ENCODE measurements around the gene SLC11A1.

- TF ChIP-seq CTCF (conservative IDR thresholded peaks at IDR 0.05; ENCODE audit: low read length) (no peak), EZH2phosphoT487 (IDR thresholded peaks at IDR 0.05; ENCODE audit: borderline replicate concordance, low read depth, low read length) (no peak)
Observed at GRCh38 chr2:218406949-218407618, 25.0 kb downstream of the SLC11A1 start.
